ENCODE data around the gene HIGD1B. TPM values are rescaled to one million over a fixed set of nuclear protein-coding genes. Genes with fewer than 3 reads are reported as not detected.

HIGD1B gene
- total and polyA plus RNA-seq, 10 of the 15 experiments (the other 5 are each of a cell fraction or from before 2014, with no cell fraction given), result 1.0 TPM; not detected in 9

- FAIRE-seq (no peak), DNase-seq (ENCODE audit: low read depth, low spot score) (no peak), ATAC-seq (no peak)
- in situ Hi-C loops (cut with MboI), result loop anchor here (25.0 kb wide), 1 partner anchor 1647 kb away; the partner anchor contains the start of gene TMEM106A
- Histone ChIP-seq H3K36me3 (ENCODE audit: control insufficient read depth in 2 of 2, insufficient read depth in 2 of 2, low read length in 1 of 2) (peaks cover 29 to 46% of the 10 kb centered on the region in 2 experiments), H3K9me3 (replicated peaks; ENCODE audit: control insufficient read depth, insufficient read depth, low read length) (no peaks in the 10 kb centered on the region), H3K4me3 (no peak overlapping the region), H3K4me1 (ENCODE audit: control insufficient read depth, insufficient read depth, low read length) (no peaks in the 10 kb centered on the region), H2AFZ (ENCODE audit: control insufficient read depth, low read depth, low read length) (no peak overlapping the region), H3K9ac (ENCODE audit: control insufficient read depth, insufficient read depth, low read length) (no peak overlapping the region), H3K4me2 (ENCODE audit: control insufficient read depth, insufficient read depth) (no peak overlapping the region), H3K79me2 (ENCODE audit: control insufficient read depth, insufficient read depth, low read length) (no peaks in the 10 kb centered on the region), H4K20me1 (ENCODE audit: control insufficient read depth, insufficient read depth) (no peaks in the 10 kb centered on the region; the same call in 1 of the 2 replicates), H3K27ac (ENCODE audit: control insufficient read depth, insufficient read depth) (no peak overlapping the region), H3K27me3 (replicated peaks in 1 of 2; ENCODE audit: control insufficient read depth in 2 of 2, insufficient read depth in 2 of 2, low read length in 1 of 2) (no peaks in the 10 kb centered on the region)
- 84% methylated on average over 5 of the region's 5 CpGs for WGBS (ENCODE audit: insufficient coverage, insufficient replicate concordance, low lambda C conversion rate, missing lambda C conversion rate)
- RAD21 ChIA-PET (ENCODE audit: unreplicated experiment), result no interaction called here
- TF ChIP-seq KLF5 (IDR thresholded peaks at IDR 0.05; ENCODE audit: partially characterized antibody), result no peak
- 0 out of 2 replicates have a peak, but pooled peaks have one; percentile 17 for TF ChIP-seq POLR2A (IDR thresholded peaks at IDR 0.05; ENCODE audit: low read depth, low read length)
- intact Hi-C loops (cut with micrococcal nuclease; ENCODE audit: unreplicated experiment), result no loop called here
- POLR2A ChIA-PET, result no interaction called here
- no TSS peak for BruUV-seq (replicated peaks)
- SMC1A ChIA-PET (ENCODE audit: uncharacterized antibody, unreplicated experiment), result interaction anchor here (1.5 kb wide), 1 partner anchor 19 kb away, joined by 3 read pairs; no protein-coding TSS in a partner anchor
- CTCF ChIA-PET, result interaction anchor here (0.6 to 12.3 kb wide), 2 partner anchors 80 to 345 kb away, joined by 3 to 175 read pairs; no protein-coding TSS in a partner anchor
Measured at GRCh38 chr17:44859701-44860100, 12.0 kb downstream of the HIGD1B start.

GRCh38 chr17:44862278-44862914 lies 14.7 kb downstream of the HIGD1B start:
- Histone ChIP-seq H3K4me2 (ENCODE audit: control insufficient read depth, insufficient read depth) (no peak overlapping the region), H3K36me3 (ENCODE audit: control insufficient read depth in 2 of 2, insufficient read depth in 2 of 2, low read length in 1 of 2) (peaks cover 27 to 39% of the 10 kb centered on the region in 2 experiments), H3K9me3 (replicated peaks; ENCODE audit: control insufficient read depth, insufficient read depth, low read length) (no peaks in the 10 kb centered on the region), H4K20me1 (ENCODE audit: control insufficient read depth, insufficient read depth) (no peaks in the 10 kb centered on the region; the same call in 1 of the 2 replicates), H3K27me3 (replicated peaks in 1 of 2; ENCODE audit: control insufficient read depth in 2 of 2, insufficient read depth in 2 of 2, low read length in 1 of 2) (no peaks in the 10 kb centered on the region), H3K9ac (ENCODE audit: control insufficient read depth, insufficient read depth, low read length) (no peak overlapping the region), H3K27ac (ENCODE audit: control insufficient read depth, insufficient read depth) (no peak overlapping the region), H2AFZ (ENCODE audit: control insufficient read depth, low read depth, low read length) (no peak overlapping the region), H3K4me3 (no peak overlapping the region), H3K4me1 (ENCODE audit: control insufficient read depth, insufficient read depth, low read length) (no peaks in the 10 kb centered on the region), H3K79me2 (ENCODE audit: control insufficient read depth, insufficient read depth, low read length) (no peaks in the 10 kb centered on the region)
- no peak for DNase-seq (ENCODE audit: low read depth, low spot score)
- intact Hi-C loops (cut with micrococcal nuclease; ENCODE audit: unreplicated experiment), result no loop called here
- ChIA-PET SMC1A (ENCODE audit: uncharacterized antibody, unreplicated experiment) (interaction anchor here (0.7 to 4.4 kb wide), 2 partner anchors 88 to 157 kb away, joined by 4 to 19 read pairs; no protein-coding TSS in a partner anchor), CTCF (interaction anchor here (0.5 to 12.3 kb wide), 7 partner anchors 57 to 356 kb away, joined by 3 to 175 read pairs (median 3); partner anchors contain the start of gene ACBD4), RAD21 (ENCODE audit: unreplicated experiment) (interaction anchor here (2.7 kb wide), 1 partner anchor 87 kb away, joined by 6 read pairs; no protein-coding TSS in a partner anchor), POLR2A (interaction anchor here (0.6 kb wide), 1 partner anchor 23 kb away, joined by 4 read pairs; no protein-coding TSS in a partner anchor)
- BruUV-seq (replicated peaks), result no TSS peak
- no peak for FAIRE-seq
- WGBS (ENCODE audit: insufficient coverage, insufficient replicate concordance, low lambda C conversion rate, missing lambda C conversion rate), result over 99% methylated on average over 9 of the region's 9 CpGs
- ATAC-seq, result no peak
- in situ Hi-C loops (cut with MboI), result loop anchor here (25.0 kb wide), 1 partner anchor 1650 kb away; the partner anchor contains the start of gene TMEM106A
- TF ChIP-seq SREBF2 (IDR thresholded peaks at IDR 0.05; ENCODE audit: low read length) (no peak), MTA3 (IDR thresholded peaks at IDR 0.05; ENCODE audit: borderline replicate concordance, low read length) (no peak), TBL1XR1 (IDR thresholded peaks at IDR 0.05; ENCODE audit: low read depth, low read length) (no peak), ZZZ3 (IDR thresholded peaks at IDR 0.05; ENCODE audit: control insufficient read depth, insufficient read length, low read depth) (no peak), PAX8 (IDR thresholded peaks at IDR 0.05) (no peak), MLLT1 (IDR thresholded peaks at IDR 0.05) (no peak), TCF3 (IDR thresholded peaks at IDR 0.05; ENCODE audit: borderline replicate concordance, insufficient read depth, low read depth, low read length) (no peak), BCL3 (IDR thresholded peaks at IDR 0.05; ENCODE audit: borderline replicate concordance, insufficient read depth, low read depth, low read length, poor library complexity, severe bottlenecking) (no peak), GABPA (IDR thresholded peaks at IDR 0.05; ENCODE audit: low read depth) (no peak), CREB1 (IDR thresholded peaks at IDR 0.05; ENCODE audit: low read depth) (no peak), RCOR1 (conservative IDR thresholded peaks at IDR 0.05; ENCODE audit: low read depth, low read length) (no peak), POU2F2 (IDR thresholded peaks at IDR 0.05; ENCODE audit: borderline replicate concordance, low read depth, low read length) (no peak), MTA2 (IDR thresholded peaks at IDR 0.05; ENCODE audit: low read depth) (no peak)

Data from GM12878 (cell line).